GM10248 (cell line): ENCODE data around the gene NSF.
"Not testable (repeated sequence)": the region's sequence is repeated elsewhere in the genome, so short reads cannot be mapped to it uniquely, and the experiment has no call there.

Experiments
- CTCF ChIA-PET: fragments of 300-600 bp; sonication (Branson Sonifier 250); formaldehyde crosslinking; extraction: SDS; loops from one replicate; lab custom pipeline; 2021; ENCODE audit warnings: antibody characterized with exemption; lab: Yijun Ruan, JAX
- POLR2A ChIA-PET: fragments of 350-650 bp; sonication (Branson Sonifier 250); formaldehyde crosslinking; extraction: SDS; loops from one replicate; lab custom pipeline; 2020; ENCODE audit warnings: antibody characterized with exemption; lab: Yijun Ruan, JAX
- DNase-seq: peaks from one replicate; pipeline ENCODE4 v3.0.0; 2012; ENCODE audit errors: extremely low spot score
- CTCF ChIP-seq: IDR thresholded peaks from 2 replicates; pipeline ENCODE4 v1.5.1; 2012; ENCODE audit warnings: mild to moderate bottlenecking, low read depth; ENCODE audit errors: extremely low read depth, missing control alignments, control extremely low read depth

Gene NSF

GRCh38 chr17:46756081-46756735 lies 165.7 kb downstream of the NSF start:
- POLR2A ChIA-PET: no interaction called here
- CTCF ChIA-PET: no interaction called here
- no peak for DNase-seq
- no peak for TF ChIP-seq CTCF

- TF ChIP-seq CTCF: no peak
- DNase-seq: no peak
- ChIA-PET POLR2A (no interaction called here), CTCF (no interaction called here)
These were observed 166.4 kb downstream of the NSF start for GRCh38 chr17:46756861-46757260.

GRCh38 chr17:46757588-46757987 lies 167.1 kb downstream of the NSF start:
- CTCF ChIA-PET: interaction anchor here (1.4 kb wide), 1 partner anchor 13 kb away, joined by 3 read pairs; no protein-coding TSS in a partner anchor
- DNase-seq, POLR2A ChIA-PET: not testable (repeated sequence)

- TF ChIP-seq CTCF: no peak
- ChIA-PET POLR2A (no interaction called here), CTCF (interaction anchor here (0.9 to 1.4 kb wide), 2 partner anchors 9 to 12 kb away, joined by 3 read pairs; no protein-coding TSS in a partner anchor)
- DNase-seq: no peak
These were observed 168.1 kb downstream of the NSF start for GRCh38 chr17:46758614-46759013.

DNA sequence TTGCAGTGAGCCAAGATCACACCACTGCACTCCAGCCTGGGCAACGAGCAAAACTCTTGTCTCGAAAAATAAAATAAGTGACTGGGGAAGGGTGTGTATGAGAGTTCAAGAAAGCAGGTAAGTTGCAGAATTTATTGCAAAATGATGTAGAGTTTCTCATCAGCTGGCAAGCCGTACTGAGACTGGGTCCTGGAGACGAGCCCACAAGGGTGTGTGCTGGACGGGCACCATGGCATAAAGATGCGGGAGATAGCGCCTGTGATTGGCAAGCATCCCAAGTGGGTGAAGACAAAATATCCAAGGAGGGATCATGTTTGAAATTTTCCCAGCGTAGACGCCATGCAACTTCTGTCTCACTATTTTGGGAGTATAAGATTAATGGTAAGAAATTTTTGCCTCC lies 168.7 kb downstream of the NSF start:
- TF ChIP-seq CTCF: no peak
- no peak for DNase-seq
- CTCF ChIA-PET: interaction anchor here (1.4 kb wide), 1 partner anchor 12 kb away, joined by 3 read pairs; no protein-coding TSS in a partner anchor
- POLR2A ChIA-PET: no interaction called here

GRCh38 chr17:46763416-46763815 lies 172.9 kb downstream of the NSF start:
- no peak for DNase-seq
- ChIA-PET CTCF (no interaction called here), POLR2A (no interaction called here)
- TF ChIP-seq CTCF: no peak

GRCh38 chr17:46764000-46764708 lies 173.7 kb downstream of the NSF start:
- no peak for TF ChIP-seq CTCF
- CTCF ChIA-PET: interaction anchor here (1.6 kb wide), 1 partner anchor 10 kb away, joined by 4 read pairs; no protein-coding TSS in a partner anchor
- POLR2A ChIA-PET: no interaction called here

More at GRCh38 chr17:46764000-46764708, 173.7 kb downstream of the NSF start:
- DNase-seq: no peak
